Progenitor cell of endocrine pancreas (in vitro differentiated cells): Measurements from ENCODE around the gene RAC2. TPM values are rescaled to one million over a fixed set of nuclear protein-coding genes. Genes with fewer than 3 reads are reported as not detected.

Source experiments
- DNase-seq: peaks from one replicate; pipeline ENCODE4 v3.0.0; 2021; ENCODE audit warnings: low spot score; ENCODE audit not compliant: unreplicated experiment
- H3K27ac Mint-ChIP-seq: 2 replicates; pipeline ENCODE4 v1.8.0; 2021; ENCODE audit warnings: mild to moderate bottlenecking, moderate library complexity, mixed read lengths
- H3K27me3 Mint-ChIP-seq: 2 replicates; pipeline ENCODE4 v1.8.0; 2021; ENCODE audit warnings: mixed read lengths
- H3K36me3 Mint-ChIP-seq: 2 replicates; pipeline ENCODE4 v1.8.0; 2022; ENCODE audit warnings: mixed read lengths; ENCODE audit not compliant: insufficient read depth
- H3K4me1 Mint-ChIP-seq: 2 replicates; pipeline ENCODE4 v1.8.0; 2021; ENCODE audit warnings: low read depth, mixed read lengths
- H3K4me3 Mint-ChIP-seq: 2 replicates; pipeline ENCODE4 v1.8.0; 2021; ENCODE audit warnings: low read depth, mild to moderate bottlenecking, moderate library complexity, mixed read lengths
- H3K9me3 Mint-ChIP-seq: 2 replicates; pipeline ENCODE4 v1.8.0; 2021; ENCODE audit warnings: low read depth, mixed read lengths
- total RNA-seq: library from RNA; stranded (reverse); gene quantifications from 2 replicates; pipeline ENCODE4 v1.2.1, GENCODE V29; 2021
- TF ChIP-seq, protein P1 (sequence below): fragments of 200-600 bp; sonication (generic); IDR thresholded peaks from one replicate; pipeline ENCODE4 v1.5.0; 2021; ENCODE audit warnings: antibody characterized with exemption, mild to moderate bottlenecking; ENCODE audit not compliant: unreplicated experiment

The RAC2 gene
- total RNA-seq, 1 donor from 2014 or later, result 1.7 TPM

DNA sequence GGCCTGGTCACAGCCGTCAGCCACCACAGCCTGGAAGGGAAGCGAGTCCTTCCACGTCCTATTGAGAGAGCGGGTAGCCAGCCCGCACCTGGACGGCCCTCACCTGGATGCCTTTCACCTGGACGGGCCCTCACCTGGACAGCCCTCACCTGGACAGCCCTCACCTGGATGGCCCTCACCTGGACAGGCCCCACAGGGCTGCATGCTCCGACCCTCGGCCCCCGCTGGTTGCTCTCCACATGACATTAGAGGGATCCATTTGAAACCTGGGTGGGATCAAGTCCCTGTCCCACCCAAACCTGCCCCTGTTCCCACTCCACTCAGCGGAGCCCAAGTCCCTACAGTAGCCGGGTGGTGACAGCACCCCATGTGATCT lies 59.7 kb downstream of the RAC2 start:
- Mint-ChIP-seq H3K4me3 (no peak overlapping the region), H3K27me3 (peaks cover 2% of the 10 kb centered on the region), H3K36me3 (no peaks in the 10 kb centered on the region), H3K4me1 (peaks cover 24% of the 10 kb centered on the region), H3K27ac (no peak overlapping the region), H3K9me3 (no peaks in the 10 kb centered on the region)
- TF ChIP-seq, protein P1, sequence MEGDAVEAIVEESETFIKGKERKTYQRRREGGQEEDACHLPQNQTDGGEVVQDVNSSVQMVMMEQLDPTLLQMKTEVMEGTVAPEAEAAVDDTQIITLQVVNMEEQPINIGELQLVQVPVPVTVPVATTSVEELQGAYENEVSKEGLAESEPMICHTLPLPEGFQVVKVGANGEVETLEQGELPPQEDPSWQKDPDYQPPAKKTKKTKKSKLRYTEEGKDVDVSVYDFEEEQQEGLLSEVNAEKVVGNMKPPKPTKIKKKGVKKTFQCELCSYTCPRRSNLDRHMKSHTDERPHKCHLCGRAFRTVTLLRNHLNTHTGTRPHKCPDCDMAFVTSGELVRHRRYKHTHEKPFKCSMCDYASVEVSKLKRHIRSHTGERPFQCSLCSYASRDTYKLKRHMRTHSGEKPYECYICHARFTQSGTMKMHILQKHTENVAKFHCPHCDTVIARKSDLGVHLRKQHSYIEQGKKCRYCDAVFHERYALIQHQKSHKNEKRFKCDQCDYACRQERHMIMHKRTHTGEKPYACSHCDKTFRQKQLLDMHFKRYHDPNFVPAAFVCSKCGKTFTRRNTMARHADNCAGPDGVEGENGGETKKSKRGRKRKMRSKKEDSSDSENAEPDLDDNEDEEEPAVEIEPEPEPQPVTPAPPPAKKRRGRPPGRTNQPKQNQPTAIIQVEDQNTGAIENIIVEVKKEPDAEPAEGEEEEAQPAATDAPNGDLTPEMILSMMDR, result no peak
- no peak for DNase-seq

DNA sequence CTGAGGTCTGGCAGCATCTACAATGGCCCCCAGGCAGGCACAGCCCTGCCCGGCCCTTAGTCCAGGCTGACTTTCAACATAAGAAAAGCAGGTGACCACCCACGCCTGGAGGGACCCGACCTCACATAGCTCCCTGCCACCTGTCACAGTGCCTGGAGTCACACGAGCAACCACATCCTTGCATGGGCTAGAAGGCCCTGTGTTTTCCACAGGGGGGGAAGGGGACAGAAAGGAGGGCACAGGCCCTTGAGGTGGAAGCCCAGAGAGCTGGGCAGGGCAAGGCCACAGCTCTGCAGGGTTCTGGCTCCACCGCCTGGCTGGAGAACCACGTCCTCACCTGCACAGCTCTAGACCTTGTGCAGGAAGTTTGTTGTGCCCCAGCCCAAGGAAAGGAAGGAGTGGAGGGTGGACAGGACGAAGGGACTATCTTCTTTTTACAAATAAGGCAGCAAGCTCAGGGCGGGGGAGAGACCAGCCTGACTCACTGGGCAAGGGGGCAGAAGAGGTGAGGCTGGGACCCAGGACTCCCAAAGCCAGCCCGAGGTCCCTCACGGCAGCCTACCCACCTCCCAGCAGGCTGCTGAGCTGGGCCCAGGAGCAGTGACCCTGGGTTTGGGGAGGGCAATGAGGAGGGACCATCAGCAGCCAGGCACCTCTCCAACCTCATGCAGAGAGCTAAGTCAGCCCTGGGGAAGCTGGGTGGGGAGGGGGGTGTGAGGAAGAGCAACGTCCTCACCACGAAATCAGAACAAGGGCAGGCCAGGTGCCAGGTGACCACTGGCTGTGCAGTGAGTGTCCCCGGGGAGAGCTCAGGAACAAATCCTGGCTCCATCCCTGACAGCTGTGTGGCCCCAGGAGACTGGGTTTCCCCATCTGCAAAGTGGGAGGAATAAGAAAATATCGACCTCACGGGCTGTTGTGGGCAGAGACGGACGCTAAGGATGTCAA lies 60.4 kb downstream of the RAC2 start:
- Mint-ChIP-seq H3K4me1 (peaks cover 19% of the 10 kb centered on the region), H3K9me3 (no peaks in the 10 kb centered on the region), H3K36me3 (no peaks in the 10 kb centered on the region), H3K27ac (no peak overlapping the region), H3K4me3 (no peak overlapping the region), H3K27me3 (peaks cover 2% of the 10 kb centered on the region)
- no peak for DNase-seq
- TF ChIP-seq, protein P1, result no peak

- Mint-ChIP-seq H3K4me3 (no peak overlapping the region), H3K9me3 (no peaks in the 10 kb centered on the region), H3K36me3 (no peaks in the 10 kb centered on the region), H3K27me3 (peaks cover 6% of the 10 kb centered on the region), H3K4me1 (peaks cover 12% of the 10 kb centered on the region), H3K27ac (no peak overlapping the region)
- TF ChIP-seq, protein P1, result no peak
- DNase-seq, result no peak
These were observed 61.2 kb downstream of the RAC2 start for GRCh38 chr22:37182949-37183245.

DNA sequence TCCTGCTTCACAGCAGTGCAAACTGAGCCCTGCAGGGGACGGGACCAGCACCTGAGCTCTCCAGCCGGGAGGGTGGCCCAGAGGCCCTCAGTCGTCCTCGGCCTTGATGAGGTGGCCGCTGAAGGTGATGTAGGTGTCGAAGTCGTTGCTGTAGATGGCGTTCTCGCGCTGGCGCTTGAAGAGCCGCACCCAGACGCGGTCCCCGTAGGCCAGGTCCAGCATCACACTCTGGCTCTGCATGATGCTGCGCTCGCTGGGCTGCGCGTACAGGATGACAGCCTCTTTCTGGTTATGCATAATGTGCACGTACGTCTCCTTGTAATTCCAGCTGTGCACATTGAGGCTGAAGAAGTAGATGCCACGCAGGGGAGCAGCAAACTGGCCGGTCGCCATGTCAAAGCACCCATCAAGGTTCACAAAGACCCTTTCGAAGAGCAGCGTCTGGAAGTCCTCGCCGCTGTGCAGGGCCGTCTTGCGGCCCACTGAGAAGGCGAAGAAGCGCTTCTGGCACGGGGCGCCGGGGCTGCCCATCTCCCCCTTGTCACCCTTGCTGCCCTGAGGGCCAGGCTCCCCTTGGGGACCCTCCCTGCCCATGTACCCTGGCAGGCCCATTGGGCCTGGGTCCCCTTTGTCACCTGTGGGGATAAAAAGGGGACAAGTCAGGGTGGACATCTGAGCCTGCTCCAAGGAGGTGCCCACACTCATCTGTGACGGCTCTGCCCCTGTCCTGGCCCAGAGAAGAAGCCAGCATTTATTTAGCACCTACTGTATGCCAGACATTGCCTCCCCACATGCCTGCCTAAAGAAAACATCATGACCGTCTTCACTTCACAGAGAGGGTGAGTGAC lies 61.7 kb downstream of the RAC2 start:
- TF ChIP-seq, protein P1, result no peak
- no peaks in the 10 kb centered on the region for H3K9me3 Mint-ChIP-seq
- no peak for DNase-seq
- H3K36me3 Mint-ChIP-seq, result no peaks in the 10 kb centered on the region
- H3K27ac Mint-ChIP-seq, result no peak overlapping the region
- peaks cover 11% of the 10 kb centered on the region for H3K27me3 Mint-ChIP-seq
- H3K4me1 Mint-ChIP-seq, result peaks cover 7% of the 10 kb centered on the region
- H3K4me3 Mint-ChIP-seq, result no peak overlapping the region

DNA sequence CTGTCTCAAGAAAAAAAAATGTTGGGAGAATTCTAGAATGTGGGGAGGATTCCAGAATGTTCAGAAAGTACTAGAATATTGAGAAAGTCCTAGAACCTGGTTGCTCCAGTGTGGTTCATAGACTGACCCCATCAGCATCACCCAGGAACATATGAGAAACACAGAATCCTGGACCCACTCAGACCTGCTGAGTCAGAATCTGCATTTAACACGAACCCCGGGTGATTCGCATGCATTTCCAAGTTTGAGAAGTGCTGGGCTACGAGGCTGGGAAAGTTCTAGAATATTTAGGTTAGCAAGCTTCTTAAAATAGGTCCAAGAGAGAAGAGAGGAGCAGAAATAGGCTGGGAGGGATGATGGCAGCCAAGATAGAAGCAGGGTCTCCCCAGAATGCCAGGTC lies 62.4 kb downstream of the RAC2 start:
- H3K27ac Mint-ChIP-seq, result no peak overlapping the region
- peaks cover 13% of the 10 kb centered on the region for H3K27me3 Mint-ChIP-seq
- no peak overlapping the region for H3K4me3 Mint-ChIP-seq
- TF ChIP-seq, protein P1, result no peak
- H3K4me1 Mint-ChIP-seq, result peaks cover 7% of the 10 kb centered on the region
- H3K36me3 Mint-ChIP-seq, result no peaks in the 10 kb centered on the region
- H3K9me3 Mint-ChIP-seq, result no peaks in the 10 kb centered on the region
- DNase-seq, result no peak
